ENCODE results near the gene TGM2. TPM values are rescaled to one million over a fixed set of nuclear protein-coding genes. Genes with fewer than 3 reads are reported as not detected.

Gene TGM2
- total and polyA plus RNA-seq, 9 of the 15 experiments (the other 6 are each of a cell fraction or from before 2014, with no cell fraction given) = 5.5 to 78.5 (median 37.6) TPM

DNA sequence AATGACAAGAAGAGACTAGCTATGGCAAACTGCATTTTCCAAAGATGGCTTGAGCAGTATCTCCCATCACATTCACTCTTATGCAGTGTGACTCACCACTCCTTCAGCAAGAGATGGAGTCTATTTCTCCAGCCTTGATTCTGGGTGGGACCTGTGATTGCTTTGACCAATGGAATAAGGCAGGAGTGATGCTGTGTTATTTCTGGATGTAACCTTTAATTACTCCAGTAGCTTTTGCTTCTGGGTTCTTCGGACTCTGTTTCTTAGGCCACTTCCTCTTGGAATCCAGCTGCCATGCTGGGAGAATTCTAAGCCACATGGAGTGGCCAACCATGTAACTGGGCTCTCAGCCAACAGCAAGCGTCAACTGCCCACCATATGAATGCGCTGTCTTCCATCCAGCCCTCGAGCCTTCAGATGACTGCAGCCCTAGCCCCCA, 50.7 kb downstream of the TGM2 start (continued):
- TF ChIP-seq MCM3 (IDR thresholded peaks at IDR 0.05) (no peak), FOXJ3 (CRISPR knock-in tag; IDR thresholded peaks at IDR 0.05) (no peak), STAT5A (IDR thresholded peaks at IDR 0.05; ENCODE audit: borderline replicate concordance, low read length) (no peak), CTBP1 (IDR thresholded peaks at IDR 0.05; ENCODE audit: borderline replicate concordance) (peak; percentile 60; the same call in 1 of the 2 replicates), POLR2G (IDR thresholded peaks at IDR 0.05; ENCODE audit: low read depth, low read length) (no peak), ZNF584 (CRISPR knock-in tag; IDR thresholded peaks at IDR 0.05; ENCODE audit: low read depth) (0 out of 2 replicates have a peak, but pooled peaks have one; percentile 31), HNRNPK (IDR thresholded peaks at IDR 0.05; ENCODE audit: low read depth, low read length, poor library complexity, severe bottlenecking) (no peak), ZNF384 (IDR thresholded peaks at IDR 0.05; ENCODE audit: low read depth, low read length) (no peak), HCFC1 (IDR thresholded peaks at IDR 0.05; ENCODE audit: low read depth, low read length) (no peak), HDAC2 (IDR thresholded peaks at IDR 0.05) (0 out of 2 replicates have a peak, but pooled peaks have one; percentile 32), SPI1 (IDR thresholded peaks at IDR 0.05; ENCODE audit: borderline replicate concordance, low read depth, low read length) (peak; percentile 38; the same call in 1 of the 2 replicates), FOXA3 (CRISPR knock-in tag; conservative IDR thresholded peaks at IDR 0.05 in 1 of 2, IDR thresholded peaks at IDR 0.05 in 1 of 2) (no peak), MTA2 (IDR thresholded peaks at IDR 0.05; ENCODE audit: low read depth) (no peak)
- TF ChIP-seq, protein P1, sequence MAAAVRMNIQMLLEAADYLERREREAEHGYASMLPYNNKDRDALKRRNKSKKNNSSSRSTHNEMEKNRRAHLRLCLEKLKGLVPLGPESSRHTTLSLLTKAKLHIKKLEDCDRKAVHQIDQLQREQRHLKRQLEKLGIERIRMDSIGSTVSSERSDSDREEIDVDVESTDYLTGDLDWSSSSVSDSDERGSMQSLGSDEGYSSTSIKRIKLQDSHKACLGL (CRISPR knock-in tag; IDR thresholded peaks at IDR 0.05; ENCODE audit: borderline replicate concordance, poor library complexity, severe bottlenecking) = no peak
- TF ChIP-seq, protein P2, sequence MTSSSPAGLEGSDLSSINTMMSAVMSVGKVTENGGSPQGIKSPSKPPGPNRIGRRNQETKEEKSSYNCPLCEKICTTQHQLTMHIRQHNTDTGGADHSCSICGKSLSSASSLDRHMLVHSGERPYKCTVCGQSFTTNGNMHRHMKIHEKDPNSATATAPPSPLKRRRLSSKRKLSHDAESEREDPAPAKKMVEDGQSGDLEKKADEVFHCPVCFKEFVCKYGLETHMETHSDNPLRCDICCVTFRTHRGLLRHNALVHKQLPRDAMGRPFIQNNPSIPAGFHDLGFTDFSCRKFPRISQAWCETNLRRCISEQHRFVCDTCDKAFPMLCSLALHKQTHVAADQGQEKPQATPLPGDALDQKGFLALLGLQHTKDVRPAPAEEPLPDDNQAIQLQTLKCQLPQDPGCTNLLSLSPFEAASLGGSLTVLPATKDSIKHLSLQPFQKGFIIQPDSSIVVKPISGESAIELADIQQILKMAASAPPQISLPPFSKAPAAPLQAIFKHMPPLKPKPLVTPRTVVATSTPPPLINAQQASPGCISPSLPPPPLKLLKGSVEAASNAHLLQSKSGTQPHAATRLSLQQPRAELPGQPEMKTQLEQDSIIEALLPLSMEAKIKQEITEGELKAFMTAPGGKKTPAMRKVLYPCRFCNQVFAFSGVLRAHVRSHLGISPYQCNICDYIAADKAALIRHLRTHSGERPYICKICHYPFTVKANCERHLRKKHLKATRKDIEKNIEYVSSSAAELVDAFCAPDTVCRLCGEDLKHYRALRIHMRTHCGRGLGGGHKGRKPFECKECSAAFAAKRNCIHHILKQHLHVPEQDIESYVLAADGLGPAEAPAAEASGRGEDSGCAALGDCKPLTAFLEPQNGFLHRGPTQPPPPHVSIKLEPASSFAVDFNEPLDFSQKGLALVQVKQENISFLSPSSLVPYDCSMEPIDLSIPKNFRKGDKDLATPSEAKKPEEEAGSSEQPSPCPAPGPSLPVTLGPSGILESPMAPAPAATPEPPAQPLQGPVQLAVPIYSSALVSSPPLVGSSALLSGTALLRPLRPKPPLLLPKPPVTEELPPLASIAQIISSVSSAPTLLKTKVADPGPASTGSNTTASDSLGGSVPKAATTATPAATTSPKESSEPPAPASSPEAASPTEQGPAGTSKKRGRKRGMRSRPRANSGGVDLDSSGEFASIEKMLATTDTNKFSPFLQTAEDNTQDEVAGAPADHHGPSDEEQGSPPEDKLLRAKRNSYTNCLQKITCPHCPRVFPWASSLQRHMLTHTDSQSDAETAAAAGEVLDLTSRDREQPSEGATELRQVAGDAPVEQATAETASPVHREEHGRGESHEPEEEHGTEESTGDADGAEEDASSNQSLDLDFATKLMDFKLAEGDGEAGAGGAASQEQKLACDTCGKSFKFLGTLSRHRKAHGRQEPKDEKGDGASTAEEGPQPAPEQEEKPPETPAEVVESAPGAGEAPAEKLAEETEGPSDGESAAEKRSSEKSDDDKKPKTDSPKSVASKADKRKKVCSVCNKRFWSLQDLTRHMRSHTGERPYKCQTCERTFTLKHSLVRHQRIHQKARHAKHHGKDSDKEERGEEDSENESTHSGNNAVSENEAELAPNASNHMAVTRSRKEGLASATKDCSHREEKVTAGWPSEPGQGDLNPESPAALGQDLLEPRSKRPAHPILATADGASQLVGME (CRISPR knock-in tag; IDR thresholded peaks at IDR 0.05) = no peak
- TF ChIP-seq, protein P3, sequence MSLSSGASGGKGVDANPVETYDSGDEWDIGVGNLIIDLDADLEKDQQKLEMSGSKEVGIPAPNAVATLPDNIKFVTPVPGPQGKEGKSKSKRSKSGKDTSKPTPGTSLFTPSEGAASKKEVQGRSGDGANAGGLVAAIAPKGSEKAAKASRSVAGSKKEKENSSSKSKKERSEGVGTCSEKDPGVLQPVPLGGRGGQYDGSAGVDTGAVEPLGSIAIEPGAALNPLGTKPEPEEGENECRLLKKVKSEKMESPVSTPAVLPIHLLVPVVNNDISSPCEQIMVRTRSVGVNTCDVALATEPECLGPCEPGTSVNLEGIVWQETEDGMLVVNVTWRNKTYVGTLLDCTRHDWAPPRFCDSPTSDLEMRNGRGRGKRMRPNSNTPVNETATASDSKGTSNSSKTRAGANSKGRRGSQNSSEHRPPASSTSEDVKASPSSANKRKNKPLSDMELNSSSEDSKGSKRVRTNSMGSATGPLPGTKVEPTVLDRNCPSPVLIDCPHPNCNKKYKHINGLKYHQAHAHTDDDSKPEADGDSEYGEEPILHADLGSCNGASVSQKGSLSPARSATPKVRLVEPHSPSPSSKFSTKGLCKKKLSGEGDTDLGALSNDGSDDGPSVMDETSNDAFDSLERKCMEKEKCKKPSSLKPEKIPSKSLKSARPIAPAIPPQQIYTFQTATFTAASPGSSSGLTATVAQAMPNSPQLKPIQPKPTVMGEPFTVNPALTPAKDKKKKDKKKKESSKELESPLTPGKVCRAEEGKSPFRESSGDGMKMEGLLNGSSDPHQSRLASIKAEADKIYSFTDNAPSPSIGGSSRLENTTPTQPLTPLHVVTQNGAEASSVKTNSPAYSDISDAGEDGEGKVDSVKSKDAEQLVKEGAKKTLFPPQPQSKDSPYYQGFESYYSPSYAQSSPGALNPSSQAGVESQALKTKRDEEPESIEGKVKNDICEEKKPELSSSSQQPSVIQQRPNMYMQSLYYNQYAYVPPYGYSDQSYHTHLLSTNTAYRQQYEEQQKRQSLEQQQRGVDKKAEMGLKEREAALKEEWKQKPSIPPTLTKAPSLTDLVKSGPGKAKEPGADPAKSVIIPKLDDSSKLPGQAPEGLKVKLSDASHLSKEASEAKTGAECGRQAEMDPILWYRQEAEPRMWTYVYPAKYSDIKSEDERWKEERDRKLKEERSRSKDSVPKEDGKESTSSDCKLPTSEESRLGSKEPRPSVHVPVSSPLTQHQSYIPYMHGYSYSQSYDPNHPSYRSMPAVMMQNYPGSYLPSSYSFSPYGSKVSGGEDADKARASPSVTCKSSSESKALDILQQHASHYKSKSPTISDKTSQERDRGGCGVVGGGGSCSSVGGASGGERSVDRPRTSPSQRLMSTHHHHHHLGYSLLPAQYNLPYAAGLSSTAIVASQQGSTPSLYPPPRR (CRISPR knock-in tag; IDR thresholded peaks at IDR 0.05; ENCODE audit: borderline replicate concordance) = no peak
- TF ChIP-seq, protein P4, sequence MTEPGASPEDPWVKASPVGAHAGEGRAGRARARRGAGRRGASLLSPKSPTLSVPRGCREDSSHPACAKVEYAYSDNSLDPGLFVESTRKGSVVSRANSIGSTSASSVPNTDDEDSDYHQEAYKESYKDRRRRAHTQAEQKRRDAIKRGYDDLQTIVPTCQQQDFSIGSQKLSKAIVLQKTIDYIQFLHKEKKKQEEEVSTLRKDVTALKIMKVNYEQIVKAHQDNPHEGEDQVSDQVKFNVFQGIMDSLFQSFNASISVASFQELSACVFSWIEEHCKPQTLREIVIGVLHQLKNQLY (CRISPR knock-in tag; conservative IDR thresholded peaks at IDR 0.05) = no peak
